ENCODE data around the gene TMEM89. TPM values are rescaled to one million over a fixed set of nuclear protein-coding genes. Genes with fewer than 3 reads are reported as not detected.

Gene TMEM89
- total and polyA plus RNA-seq, 2 of the 13 experiments (the other 11 are each of a cell fraction or from before 2014, with no cell fraction given), result 0.31 to 0.59 TPM

GRCh38 chr3:48581621-48582481 is 39.7 kb downstream of the TMEM89 start (continued):
- TF ChIP-seq ZNF256 (CRISPR knock-in tag; conservative IDR thresholded peaks at IDR 0.05), result no peak
- no peak for TF ChIP-seq ZNF616 (CRISPR knock-in tag; IDR thresholded peaks at IDR 0.05; ENCODE audit: low read depth)
- no peak for TF ChIP-seq ERF (CRISPR knock-in tag; IDR thresholded peaks at IDR 0.05)
- no peak for TF ChIP-seq EHMT2 (IDR thresholded peaks at IDR 0.05; ENCODE audit: borderline replicate concordance, low read depth, low read length)
- TF ChIP-seq NR0B2 (CRISPR knock-in tag; IDR thresholded peaks at IDR 0.05), result no peak
- no peak for TF ChIP-seq ZNF18 (CRISPR knock-in tag; IDR thresholded peaks at IDR 0.05; ENCODE audit: insufficient replicate concordance)
- TF ChIP-seq TP53 (CRISPR knock-in tag; conservative IDR thresholded peaks at IDR 0.05), result no peak
- no peak for TF ChIP-seq THAP7 (CRISPR knock-in tag; IDR thresholded peaks at IDR 0.05)
- no peak for TF ChIP-seq MAZ (IDR thresholded peaks at IDR 0.05; ENCODE audit: borderline replicate concordance, low read depth, low read length)
- no peak for TF ChIP-seq MAZ (CRISPR knock-in tag; IDR thresholded peaks at IDR 0.05; ENCODE audit: low read depth)
- no peak for TF ChIP-seq JDP2 (CRISPR knock-in tag; IDR thresholded peaks at IDR 0.05; ENCODE audit: borderline replicate concordance)
- TF ChIP-seq NR2F6 (IDR thresholded peaks at IDR 0.05), result 0 out of 2 replicates have a peak, but pooled peaks have one; percentile 28
- no peak for TF ChIP-seq NR2F6 (CRISPR knock-in tag; IDR thresholded peaks at IDR 0.05)
- TF ChIP-seq RBFOX2 (IDR thresholded peaks at IDR 0.05; ENCODE audit: low read depth, low read length), result no peak
- TF ChIP-seq STAG1 (CRISPR knock-in tag; IDR thresholded peaks at IDR 0.05), result no peak
- TF ChIP-seq HMGA1 (CRISPR knock-in tag; conservative IDR thresholded peaks at IDR 0.05), result no peak
- TF ChIP-seq HMGXB4 (CRISPR knock-in tag; IDR thresholded peaks at IDR 0.05; ENCODE audit: borderline replicate concordance in 1 of 2, low read depth in 1 of 2), result no peak
- 0 out of 2 replicates have a peak, but pooled peaks have one; percentile 32 for TF ChIP-seq SP5 (CRISPR knock-in tag; IDR thresholded peaks at IDR 0.05; ENCODE audit: borderline replicate concordance, low read depth)
- no peak for TF ChIP-seq ZNF143 (CRISPR knock-in tag; IDR thresholded peaks at IDR 0.05)
- TF ChIP-seq NONO (IDR thresholded peaks at IDR 0.05), result no peak
- TF ChIP-seq NONO (CRISPR knock-in tag; conservative IDR thresholded peaks at IDR 0.05), result no peak
- TF ChIP-seq NRL (CRISPR knock-in tag; IDR thresholded peaks at IDR 0.05; ENCODE audit: borderline replicate concordance), result no peak
- no peak for TF ChIP-seq EP300 (IDR thresholded peaks at IDR 0.05; ENCODE audit: low read depth in 2 of 2, low read length in 2 of 2)
- TF ChIP-seq EP300 (CRISPR knock-in tag; IDR thresholded peaks at IDR 0.05; ENCODE audit: borderline replicate concordance), result no peak
- TF ChIP-seq ZNF451 (CRISPR knock-in tag; IDR thresholded peaks at IDR 0.05), result no peak
- no peak for TF ChIP-seq TOE1 (CRISPR knock-in tag; IDR thresholded peaks at IDR 0.05)
